Naive thymus-derived CD8-positive, alpha-beta T cell (primary cell): Measurements from ENCODE around the gene ROR1. TPM values are rescaled to one million over a fixed set of nuclear protein-coding genes. Genes with fewer than 3 reads are reported as not detected.
A peak's percentile ranks its signal among the peaks of the same experiment; 100 is the strongest.

Experiments used
- ATAC-seq, 2 donors: fragments of 150-1000 bp; cut with Tn5 transposase in 1 of 2; sonication (Bioruptor Pico), chemical (Tn5 transposase) in 1 of 2; 1 replicate in 1 of 2; 2 replicates in 1 of 2; pipeline ENCODE4 v1.10.0; 2021; ENCODE audit warnings: mild to moderate bottlenecking in 2 of 2, moderate library complexity in 2 of 2
- POLR2A ChIA-PET: fragments of 350-600 bp; sonication (Branson Sonifier 250); formaldehyde crosslinking; loops from one replicate; lab custom pipeline; 2021; ENCODE audit warnings: antibody characterized with exemption; lab: Charles Lee
- DNase-seq, 10 donors: peaks; one replicate each; pipeline versions ENCODE4 v3.0.0 to v3.0.0-alpha.2; 2020 to 2022
- H3K27ac Mint-ChIP-seq, 10 donors: one replicate each; pipeline ENCODE4 v1.8.0; 2020 to 2022; ENCODE audit warnings: mild to moderate bottlenecking in 10 of 10, mixed read lengths in 10 of 10, moderate library complexity in 4 of 10, inconsistent platforms in 1 of 10
- H3K27me3 Mint-ChIP-seq, 5 donors: one replicate each; pipeline ENCODE4 v1.8.0; 2021 to 2022; ENCODE audit warnings: mixed read lengths in 5 of 5
- H3K36me3 Mint-ChIP-seq, 3 donors: one replicate each; pipeline ENCODE4 v1.8.0; 2020 to 2022; ENCODE audit warnings: mixed read lengths in 3 of 3, mild to moderate bottlenecking in 2 of 3, inconsistent platforms in 1 of 3
- H3K4me1 Mint-ChIP-seq, 4 donors: one replicate each; pipeline ENCODE4 v1.8.0; 2021 to 2022; ENCODE audit warnings: mixed read lengths in 4 of 4
- H3K4me3 Mint-ChIP-seq, 10 donors: one replicate each; pipeline ENCODE4 v1.8.0; 2020 to 2022; ENCODE audit warnings: mild to moderate bottlenecking in 10 of 10, mixed read lengths in 10 of 10, moderate library complexity in 6 of 10, inconsistent platforms in 1 of 10
- H3K9me3 Mint-ChIP-seq, 9 donors: one replicate each; pipeline ENCODE4 v1.8.0; 2020 to 2022; ENCODE audit warnings: mixed read lengths in 9 of 9, mild to moderate bottlenecking in 3 of 9, inconsistent platforms in 1 of 9, moderate library complexity in 1 of 9
- polyA plus RNA-seq, 3 donors: library from polyadenylated mRNA; unstranded; fragments of 300-500 nt; fragmentation: Illumina TruSeq; gene quantifications; one replicate each; pipeline ENCODE4 v1.2.3, GENCODE V29; 2021
- total RNA-seq, 8 experiments: library from RNA in 2 of 8; stranded (reverse) in 2 of 8; gene quantifications; one replicate each; pipeline ENCODE4 v1.2.3 and lab custom pipeline; 2021 to 2026

The ROR1 gene
- total and polyA plus RNA-seq, 5 experiments from 2014 or later = 0.44 to 0.80 TPM; not detected in 3

DNA sequence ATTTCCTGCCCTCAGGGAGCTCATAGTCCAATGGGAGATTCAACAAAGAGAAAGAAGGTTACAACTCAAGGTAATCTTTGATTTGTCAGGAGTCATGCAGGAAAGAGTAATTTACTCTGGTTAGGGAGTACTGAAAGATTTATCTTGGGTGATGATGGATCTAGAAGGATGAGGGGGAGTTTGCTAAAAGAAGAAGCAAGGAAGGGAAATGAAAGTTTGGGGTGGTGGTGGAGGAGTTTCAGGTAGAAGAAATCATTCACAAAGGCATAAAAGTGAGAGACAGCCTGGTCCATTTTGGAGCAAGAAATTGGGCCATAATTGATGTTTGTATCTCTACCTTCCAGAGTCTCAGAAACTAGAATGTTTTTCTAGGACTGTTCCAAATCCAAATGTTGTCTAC lies 116.7 kb downstream of the ROR1 start:
- Mint-ChIP-seq H3K36me3 (no peaks in the 10 kb centered on the region), H3K4me1 (peaks cover 0 to 34% (median 0%) of the 10 kb centered on the region in 4 donors), H3K9me3 (peaks cover 0 to 4% (median 0%) of the 10 kb centered on the region in 9 donors), H3K27ac (peak overlapping the region in 2 of 10 donors; percentile 5 to 45), H3K27me3 (peaks cover 0 to 7% (median 3%) of the 10 kb centered on the region in 5 donors), H3K4me3 (no peak overlapping the region)
- ATAC-seq (no peak), DNase-seq (no peak)
- POLR2A ChIA-PET = no interaction called here

DNA sequence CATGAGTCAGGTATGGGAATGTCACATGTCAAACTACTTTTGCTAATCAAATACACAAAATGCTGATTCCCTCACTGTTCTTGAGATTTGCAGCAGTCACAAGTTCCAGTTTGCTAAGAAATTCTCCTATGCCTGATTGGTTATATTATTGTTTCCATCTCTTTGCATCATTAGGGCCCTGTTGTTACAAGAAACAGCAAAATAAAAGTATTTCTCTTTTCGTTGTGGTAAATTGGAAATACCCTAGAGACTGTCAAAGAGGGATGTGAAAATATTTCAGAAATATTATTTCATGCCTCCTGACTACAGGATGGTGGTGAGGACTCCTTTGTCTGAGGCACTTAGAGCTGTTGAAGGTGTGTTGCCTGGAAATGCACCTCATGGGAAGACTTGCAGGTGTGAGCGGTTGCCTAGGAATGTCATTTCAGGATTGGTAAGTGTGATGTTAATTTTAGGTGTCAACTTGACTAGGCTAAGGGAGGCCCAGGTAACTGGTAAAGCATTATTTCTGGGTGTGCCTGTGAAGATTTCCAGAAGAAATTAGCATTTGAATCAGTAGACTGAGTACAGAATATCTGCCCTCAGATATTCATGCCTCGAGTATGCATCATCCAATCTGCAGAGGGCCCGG lies 117.4 kb downstream of the ROR1 start:
- DNase-seq (no peak), ATAC-seq (peak in 1 of 2 donors; percentile 28)
- Mint-ChIP-seq H3K9me3 (peaks cover 0 to 4% (median 0%) of the 10 kb centered on the region in 9 donors), H3K27me3 (peaks cover 0 to 10% (median 4%) of the 10 kb centered on the region in 5 donors), H3K27ac (peak overlapping the region in 2 of 10 donors; percentile 5 to 45), H3K36me3 (no peaks in the 10 kb centered on the region), H3K4me3 (no peak overlapping the region), H3K4me1 (peaks cover 0 to 34% (median 0%) of the 10 kb centered on the region in 4 donors)
- POLR2A ChIA-PET = no interaction called here

DNA sequence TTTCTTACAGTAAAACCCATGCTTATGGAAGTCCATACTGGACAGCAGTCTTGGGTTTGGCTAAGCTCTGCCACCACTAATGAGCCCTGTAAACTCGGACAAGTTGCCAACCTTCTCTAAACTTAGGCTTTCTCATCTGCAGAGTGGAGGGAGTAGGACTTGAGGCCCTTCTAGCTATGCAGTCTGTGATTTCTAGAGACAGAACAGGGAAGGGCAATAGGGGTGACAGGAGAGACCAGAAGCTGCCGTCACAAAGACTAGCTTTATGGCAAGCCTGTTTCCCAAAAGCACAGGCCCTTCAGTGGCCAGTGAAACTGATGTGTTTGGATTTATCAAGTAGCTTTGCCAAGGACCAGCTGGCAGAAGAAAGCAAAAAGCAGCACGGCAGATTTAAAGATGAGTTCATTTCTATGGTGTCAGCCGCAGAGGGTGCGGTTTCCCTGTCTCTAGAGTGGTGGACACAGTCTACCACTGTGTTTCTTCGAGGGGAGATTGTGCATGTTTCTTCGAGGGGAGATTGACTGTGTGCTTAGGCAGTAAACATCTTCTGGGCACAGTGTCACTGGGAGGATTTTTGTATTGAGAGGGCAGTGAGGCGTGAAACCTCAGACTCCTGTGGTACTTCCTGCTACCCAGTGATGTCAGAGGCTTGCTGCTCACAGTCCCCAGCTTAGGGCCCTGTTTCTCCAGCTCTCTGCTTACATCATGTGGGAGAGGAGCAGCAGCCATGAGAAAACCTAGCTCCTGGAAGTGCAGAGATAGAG lies 119.0 kb downstream of the ROR1 start:
- peak overlapping the region in 2 of 10 donors; percentile 27 to 29 for H3K27ac Mint-ChIP-seq
- H3K4me3 Mint-ChIP-seq = peak overlapping the region in 1 of 10 donors; percentile 57
- POLR2A ChIA-PET = no interaction called here
- no peaks in the 10 kb centered on the region for H3K36me3 Mint-ChIP-seq
- peaks cover 0 to 4% (median 0%) of the 10 kb centered on the region in 9 donors for H3K9me3 Mint-ChIP-seq
- peaks cover 0 to 17% (median 8%) of the 10 kb centered on the region in 5 donors for H3K27me3 Mint-ChIP-seq
- peak in 1 of 2 donors; percentile 76 for ATAC-seq
- peak in 1 of 10 donors; percentile 44 for DNase-seq
- peaks cover 0 to 32% (median 0%) of the 10 kb centered on the region in 4 donors for H3K4me1 Mint-ChIP-seq

DNA sequence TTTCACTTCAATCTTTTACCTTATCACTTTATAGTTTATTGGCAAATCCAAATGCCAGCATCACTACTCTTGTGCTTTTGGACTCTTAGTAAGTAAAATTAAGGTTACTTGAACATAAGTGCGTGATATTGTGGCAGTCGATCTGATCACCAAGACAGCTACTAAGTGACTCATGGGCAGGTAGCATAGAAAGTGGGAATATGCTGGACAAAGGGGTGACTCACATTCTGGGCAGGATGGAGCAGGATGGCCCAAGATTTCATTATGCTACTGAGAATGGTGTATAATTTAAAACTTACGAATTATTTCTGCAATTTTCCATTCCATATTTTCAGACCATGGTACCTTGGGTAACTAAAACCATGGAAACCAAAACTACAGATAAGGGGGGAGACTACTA lies 120.2 kb downstream of the ROR1 start:
- ATAC-seq (no peak), DNase-seq (no peak)
- H3K4me1 Mint-ChIP-seq = peaks cover 0 to 30% (median 0%) of the 10 kb centered on the region in 4 donors
- no peaks in the 10 kb centered on the region for H3K36me3 Mint-ChIP-seq
- peaks cover 0 to 20% (median 10%) of the 10 kb centered on the region in 5 donors for H3K27me3 Mint-ChIP-seq
- H3K27ac Mint-ChIP-seq = no peak overlapping the region
- H3K9me3 Mint-ChIP-seq = peaks cover 0 to 4% (median 0%) of the 10 kb centered on the region in 9 donors
- H3K4me3 Mint-ChIP-seq = no peak overlapping the region
- POLR2A ChIA-PET = no interaction called here

DNA sequence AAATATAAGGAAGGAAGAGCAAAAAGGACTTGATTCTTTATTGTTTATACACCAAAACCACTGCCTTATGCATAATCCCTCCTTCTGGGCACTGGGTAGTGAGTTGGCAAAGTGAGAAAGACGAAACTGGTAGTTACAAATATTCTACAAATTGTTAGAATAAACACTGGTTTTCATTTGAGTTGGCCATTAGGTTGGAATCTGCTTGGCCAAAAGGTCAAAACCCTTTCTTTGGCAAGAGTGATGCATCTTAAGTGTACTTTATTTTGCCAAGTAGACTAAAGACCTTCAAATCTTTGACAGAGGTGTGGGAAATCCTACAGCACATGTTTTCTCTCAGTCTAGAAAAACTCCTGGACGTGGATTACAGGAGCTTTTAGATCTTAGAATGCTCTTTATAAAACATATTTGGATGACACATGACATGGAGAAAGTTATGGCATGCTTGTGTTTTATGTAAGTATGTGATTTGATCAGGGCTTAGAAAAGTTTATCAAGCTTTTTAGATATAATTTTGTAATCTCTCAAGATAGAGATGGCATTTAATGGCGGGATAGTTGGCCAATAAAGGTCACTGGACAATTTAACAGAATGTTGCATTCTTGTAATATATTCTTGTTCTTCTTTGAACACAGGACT lies 120.9 kb downstream of the ROR1 start:
- peaks cover 0 to 22% (median 10%) of the 10 kb centered on the region in 5 donors for H3K27me3 Mint-ChIP-seq
- POLR2A ChIA-PET = no interaction called here
- peaks cover 0 to 28% (median 0%) of the 10 kb centered on the region in 4 donors for H3K4me1 Mint-ChIP-seq
- H3K4me3 Mint-ChIP-seq = no peak overlapping the region
- DNase-seq = no peak
- ATAC-seq = no peak
- H3K27ac Mint-ChIP-seq = no peak overlapping the region
- H3K9me3 Mint-ChIP-seq = peaks cover 0 to 4% (median 0%) of the 10 kb centered on the region in 9 donors
- no peaks in the 10 kb centered on the region for H3K36me3 Mint-ChIP-seq

DNA sequence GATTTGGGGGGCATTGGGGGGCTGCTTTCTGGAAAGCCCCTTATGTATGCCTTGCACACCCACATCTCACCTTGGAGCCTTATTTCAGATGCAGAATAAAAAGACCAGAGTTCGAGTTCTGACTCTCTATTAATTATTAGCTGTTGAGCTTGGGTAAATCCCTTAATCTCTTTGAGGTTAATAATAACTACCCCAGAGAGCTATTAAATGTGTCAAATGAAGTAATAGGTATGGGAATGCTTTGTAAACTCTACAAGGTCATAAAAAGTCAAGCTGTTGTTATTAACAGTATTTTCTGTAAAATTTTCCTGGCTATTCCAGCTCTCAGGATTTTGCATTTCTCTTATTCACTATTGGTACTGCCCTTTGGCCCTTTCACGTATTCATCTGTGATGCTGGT lies 122.9 kb downstream of the ROR1 start:
- no peak overlapping the region for H3K27ac Mint-ChIP-seq
- ATAC-seq (no peak), DNase-seq (no peak)
- peaks cover 0 to 25% (median 10%) of the 10 kb centered on the region in 5 donors for H3K27me3 Mint-ChIP-seq
- H3K9me3 Mint-ChIP-seq = peaks cover 0 to 2% (median 0%) of the 10 kb centered on the region in 9 donors
- no peaks in the 10 kb centered on the region for H3K36me3 Mint-ChIP-seq
- H3K4me3 Mint-ChIP-seq = no peak overlapping the region
- peaks cover 0 to 14% (median 0%) of the 10 kb centered on the region in 4 donors for H3K4me1 Mint-ChIP-seq
- POLR2A ChIA-PET = no interaction called here

DNA sequence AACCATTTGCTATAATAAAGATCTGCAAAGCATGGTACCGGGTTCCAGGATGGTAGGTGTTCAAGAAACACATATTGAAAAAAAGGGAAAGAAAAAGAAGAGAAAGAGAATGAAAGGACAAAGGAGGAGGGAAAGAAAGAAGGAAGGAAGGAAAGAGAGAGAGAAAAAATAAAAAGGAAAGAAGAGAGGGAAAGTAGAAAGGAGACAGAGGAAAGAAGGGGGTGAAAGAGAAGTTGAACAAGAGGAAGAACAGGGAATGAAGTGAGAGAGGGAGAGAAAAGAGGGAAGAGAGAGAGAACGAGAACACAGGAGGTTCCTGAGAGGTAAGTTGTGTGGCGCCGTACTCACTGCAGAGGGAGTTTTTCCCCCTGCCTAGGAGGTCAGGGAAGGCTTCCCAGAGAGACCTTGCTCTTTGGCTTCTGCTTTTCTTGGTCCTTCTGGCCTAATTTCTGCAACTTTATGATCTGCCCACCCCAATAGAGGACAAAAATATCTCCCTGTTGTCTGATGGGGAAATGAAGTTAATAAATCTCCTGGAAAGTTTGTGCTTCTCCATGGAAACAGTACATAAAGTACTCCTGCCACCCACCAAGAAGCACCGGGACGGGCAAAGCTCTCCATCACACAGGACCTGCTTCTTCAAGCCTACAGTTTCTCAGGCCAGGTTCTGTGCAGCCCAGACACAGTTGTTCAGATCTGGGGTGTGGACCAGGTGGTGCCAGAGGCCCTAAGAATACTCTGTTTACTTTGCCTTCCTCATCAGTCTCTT lies 124.8 kb downstream of the ROR1 start:
- ATAC-seq (no peak), DNase-seq (no peak)
- H3K9me3 Mint-ChIP-seq = peaks cover 0 to 2% (median 0%) of the 10 kb centered on the region in 9 donors
- H3K27ac Mint-ChIP-seq = peak overlapping the region in 1 of 10 donors; percentile 40
- no peaks in the 10 kb centered on the region for H3K4me1 Mint-ChIP-seq
- H3K27me3 Mint-ChIP-seq = peaks cover 0 to 23% (median 10%) of the 10 kb centered on the region in 5 donors
- no peak overlapping the region for H3K4me3 Mint-ChIP-seq
- no peaks in the 10 kb centered on the region for H3K36me3 Mint-ChIP-seq
- POLR2A ChIA-PET = no interaction called here

DNA sequence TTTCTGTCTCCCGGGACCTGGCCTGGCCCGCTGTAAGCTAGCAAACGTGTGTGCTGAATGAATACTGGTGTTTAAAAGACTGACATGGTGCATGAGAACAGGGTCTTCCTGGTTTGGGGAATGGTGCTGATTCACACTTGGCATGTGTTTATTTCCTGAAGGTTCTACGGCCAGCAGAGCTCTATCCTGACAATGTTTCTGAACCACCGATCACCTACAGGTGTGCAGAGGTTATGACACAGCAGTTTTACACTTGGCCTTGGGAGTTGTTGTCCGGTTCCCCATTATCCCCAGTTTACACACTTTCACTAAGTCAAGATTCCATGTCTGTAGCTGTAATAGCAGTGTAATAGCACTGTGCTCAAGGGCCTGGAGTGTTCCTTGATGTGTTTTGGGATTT lies 127.3 kb downstream of the ROR1 start:
- ATAC-seq = no peak
- Mint-ChIP-seq H3K9me3 (peaks cover 0 to 2% (median 0%) of the 10 kb centered on the region in 9 donors), H3K4me1 (peaks cover 0 to 3% (median 0%) of the 10 kb centered on the region in 4 donors), H3K27ac (no peak overlapping the region), H3K36me3 (no peaks in the 10 kb centered on the region), H3K4me3 (no peak overlapping the region), H3K27me3 (peaks cover 0 to 17% (median 2%) of the 10 kb centered on the region in 5 donors)
- POLR2A ChIA-PET = no interaction called here
- no peak for DNase-seq

DNA sequence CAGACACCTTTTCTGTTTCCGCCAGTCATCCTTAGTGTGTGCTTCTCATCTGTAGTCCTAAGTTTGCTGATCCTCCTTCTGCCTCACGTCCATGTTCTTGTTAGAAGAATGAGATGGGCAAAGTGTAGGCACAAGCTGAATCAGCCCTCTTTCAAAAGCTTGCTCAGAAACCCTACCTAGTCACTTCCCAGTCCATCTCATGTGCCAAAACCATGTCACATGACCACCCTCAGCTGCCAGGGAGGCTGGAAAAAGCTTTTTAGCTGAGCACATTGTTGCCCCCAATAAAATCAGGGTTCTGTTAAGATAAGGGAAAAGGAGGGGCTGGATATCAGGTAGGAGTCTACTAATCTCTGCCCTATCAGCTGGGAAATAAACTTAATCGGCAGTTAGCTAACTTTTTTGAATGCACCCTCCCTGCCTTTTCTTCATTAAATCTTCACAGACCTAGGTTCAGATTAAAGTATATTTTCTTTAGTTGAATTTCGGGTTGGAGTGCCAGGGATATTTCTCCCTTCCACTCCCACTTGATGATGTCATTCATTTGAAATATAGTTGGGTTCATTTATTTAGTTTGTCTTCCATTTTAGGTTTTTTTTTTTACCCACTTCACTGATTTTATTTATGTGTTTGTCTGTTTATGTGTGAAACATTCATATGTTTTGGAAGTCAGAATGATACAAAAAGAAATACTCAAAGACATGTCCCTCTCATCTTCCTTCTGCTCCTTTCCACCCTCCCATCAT lies 129.2 kb downstream of the ROR1 start:
- no peaks in the 10 kb centered on the region for H3K36me3 Mint-ChIP-seq
- H3K27ac Mint-ChIP-seq = no peak overlapping the region
- POLR2A ChIA-PET = no interaction called here
- DNase-seq = no peak
- H3K9me3 Mint-ChIP-seq = no peaks in the 10 kb centered on the region
- peaks cover 0 to 8% (median 2%) of the 10 kb centered on the region in 5 donors for H3K27me3 Mint-ChIP-seq
- ATAC-seq = no peak
- no peak overlapping the region for H3K4me3 Mint-ChIP-seq
- H3K4me1 Mint-ChIP-seq = peaks cover 0 to 3% (median 0%) of the 10 kb centered on the region in 4 donors

DNA sequence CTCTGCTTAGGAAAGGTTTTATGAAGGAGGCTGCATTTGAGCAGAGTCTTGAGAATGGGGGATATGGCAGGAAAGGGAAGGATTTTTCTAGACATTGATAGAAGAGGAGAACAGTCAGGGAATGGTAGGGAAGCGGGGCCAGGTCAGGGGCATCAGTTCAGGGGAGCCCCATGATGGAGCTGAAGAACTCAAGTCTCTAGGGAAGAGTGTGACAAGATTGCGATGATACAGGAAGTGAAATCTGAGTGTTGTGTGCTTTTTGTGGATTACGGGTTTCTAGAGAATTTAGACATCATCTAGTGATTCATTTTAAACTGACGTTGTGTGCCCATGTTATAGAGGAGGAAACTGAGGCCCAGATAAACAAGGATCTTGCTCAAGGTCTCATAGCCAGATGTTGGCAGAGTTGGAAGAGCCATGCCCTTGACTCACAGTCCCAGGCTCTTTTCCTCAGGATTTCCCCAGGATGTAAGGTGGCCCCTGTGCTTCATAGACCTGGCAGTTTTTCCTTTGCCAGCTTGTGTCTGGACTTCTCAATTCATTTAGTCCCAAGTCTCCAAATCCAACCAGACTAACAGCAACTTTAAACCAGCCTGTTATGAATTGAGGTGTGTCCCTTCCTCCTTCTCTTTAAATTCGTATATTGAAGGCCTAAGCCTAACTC lies 130.3 kb downstream of the ROR1 start:
- no peak overlapping the region for H3K4me3 Mint-ChIP-seq
- H3K27ac Mint-ChIP-seq = no peak overlapping the region
- ATAC-seq (no peak), DNase-seq (no peak)
- POLR2A ChIA-PET = no interaction called here
- peaks cover 0 to 7% (median 0%) of the 10 kb centered on the region in 5 donors for H3K27me3 Mint-ChIP-seq
- peaks cover 0 to 3% (median 0%) of the 10 kb centered on the region in 4 donors for H3K4me1 Mint-ChIP-seq
- no peaks in the 10 kb centered on the region for H3K36me3 Mint-ChIP-seq
- H3K9me3 Mint-ChIP-seq = no peaks in the 10 kb centered on the region

DNA sequence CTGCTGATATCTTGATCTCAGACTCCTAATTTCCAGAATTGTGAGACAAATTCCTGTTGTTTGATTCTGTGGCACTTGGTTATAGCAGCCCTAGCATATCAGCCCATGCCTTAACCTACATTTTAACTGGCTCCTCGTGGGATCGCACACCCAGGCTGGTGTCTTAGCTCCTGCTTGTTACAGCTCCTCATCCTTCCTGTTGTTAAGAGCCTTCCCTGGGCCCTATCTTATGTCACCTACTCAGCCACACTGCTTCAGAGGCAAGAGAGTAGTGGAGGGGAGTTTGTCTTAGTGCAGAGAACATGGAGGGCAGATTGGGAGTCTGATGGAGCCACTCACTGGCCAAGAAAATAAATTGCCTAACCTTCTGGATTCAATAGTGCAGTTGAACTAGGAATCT lies 131.0 kb downstream of the ROR1 start:
- Mint-ChIP-seq H3K27me3 (peaks cover 0 to 4% (median 0%) of the 10 kb centered on the region in 5 donors), H3K36me3 (no peaks in the 10 kb centered on the region), H3K4me1 (peaks cover 0 to 3% (median 0%) of the 10 kb centered on the region in 4 donors), H3K9me3 (no peaks in the 10 kb centered on the region), H3K27ac (no peak overlapping the region), H3K4me3 (no peak overlapping the region)
- POLR2A ChIA-PET = no interaction called here
- no peak for DNase-seq
- ATAC-seq = no peak
